Smooth muscle cell (in vitro differentiated cells): ENCODE data around the gene PSKH1. TPM values are rescaled to one million over a fixed set of nuclear protein-coding genes. Genes with fewer than 3 reads are reported as not detected.
"Not testable (repeated sequence)": the region's sequence is repeated elsewhere in the genome, so short reads cannot be mapped to it uniquely, and the experiment has no call there.

Experiments used
- DNase-seq: peaks from one replicate; lab custom pipeline; 2025; ENCODE audit not compliant: unreplicated experiment; lab: John Stamatoyannopoulos, UW
- H2AFZ ChIP-seq: fragments of 200-600 bp; sonication (generic); 2 replicates; pipeline ENCODE4 v1.6.0; 2016; ENCODE audit warnings: antibody characterized with exemption, low read depth, mild to moderate bottlenecking
- H3F3A ChIP-seq: fragments of 200-600 bp; sonication (generic); 2 replicates; pipeline ENCODE4 v1.6.0; 2017; ENCODE audit warnings: antibody characterized with exemption, low read depth
- H3K27ac ChIP-seq: fragments of 200-600 bp; sonication (generic); 2 replicates; pipeline ENCODE4 v1.5.1; 2016; ENCODE audit warnings: low read depth, mild to moderate bottlenecking
- H3K27me3 ChIP-seq: fragments of 200-600 bp; sonication (generic); 2 replicates; pipeline ENCODE4 v1.6.1; 2016; ENCODE audit warnings: low read depth, mild to moderate bottlenecking
- H3K36me3 ChIP-seq: fragments of 200-600 bp; sonication (generic); 2 replicates; pipeline ENCODE4 v1.5.1; 2016; ENCODE audit warnings: low read depth
- H3K4me1 ChIP-seq: fragments of 200-600 bp; sonication (generic); 2 replicates; pipeline ENCODE4 v1.5.1; 2016; ENCODE audit warnings: low read depth
- H3K4me2 ChIP-seq: fragments of 200-600 bp; sonication (generic); 2 replicates; pipeline ENCODE4 v1.6.0; 2016; ENCODE audit warnings: mild to moderate bottlenecking
- H3K4me3 ChIP-seq: fragments of 200-600 bp; sonication (generic); 2 replicates; pipeline ENCODE4 v1.5.1; 2016; ENCODE audit warnings: mild to moderate bottlenecking
- H3K79me2 ChIP-seq: fragments of 200-600 bp; sonication (generic); 2 replicates; pipeline ENCODE4 v1.6.0; 2016; ENCODE audit warnings: low read depth, mild to moderate bottlenecking
- H3K9ac ChIP-seq: fragments of 200-600 bp; sonication (generic); 2 replicates; pipeline ENCODE4 v1.6.0; 2016; ENCODE audit warnings: low read depth
- H3K9me3 ChIP-seq: fragments of 200-600 bp; sonication (generic); replicated peaks from 2 replicates; pipeline ENCODE4 v1.5.1; 2016; ENCODE audit warnings: low read depth
- H4K20me1 ChIP-seq: fragments of 200-600 bp; sonication (generic); 2 replicates; pipeline ENCODE4 v1.6.0; 2016; ENCODE audit warnings: low read depth
- CTCF ChIP-seq: fragments of 200-600 bp; sonication (generic); IDR thresholded peaks from 2 replicates; pipeline ENCODE4 v1.5.1; 2017; ENCODE audit warnings: borderline replicate concordance, mild to moderate bottlenecking, antibody characterized with exemption; ENCODE audit not compliant: insufficient read depth, poor library complexity, severe bottlenecking
- WGBS: methylation state at CpG from one replicate; pipeline ENCODE4 v1.1.7; 2016; ENCODE audit warnings: low lambda C conversion rate; 5-methylcytosine and 5-hydroxymethylcytosine counted together
- polyA plus RNA-seq: library from polyadenylated mRNA; unstranded; fragments of >200 nt; fragmentation: Nextera tagmentation; extraction: Ambion mirVana; gene quantifications from 2 replicates; pipeline ENCODE4 v1.2.1, GENCODE V29; 2016
- total RNA-seq: library from RNA; depleted of rRNA; stranded (reverse); fragments of >200 nt; gene quantifications from 2 replicates; pipeline ENCODE4 v1.2.3, GENCODE V29; 2014

PSKH1 gene
- total and polyA plus RNA-seq, 2 experiments from 2014 or later: 15.3 to 36.0 TPM

DNA sequence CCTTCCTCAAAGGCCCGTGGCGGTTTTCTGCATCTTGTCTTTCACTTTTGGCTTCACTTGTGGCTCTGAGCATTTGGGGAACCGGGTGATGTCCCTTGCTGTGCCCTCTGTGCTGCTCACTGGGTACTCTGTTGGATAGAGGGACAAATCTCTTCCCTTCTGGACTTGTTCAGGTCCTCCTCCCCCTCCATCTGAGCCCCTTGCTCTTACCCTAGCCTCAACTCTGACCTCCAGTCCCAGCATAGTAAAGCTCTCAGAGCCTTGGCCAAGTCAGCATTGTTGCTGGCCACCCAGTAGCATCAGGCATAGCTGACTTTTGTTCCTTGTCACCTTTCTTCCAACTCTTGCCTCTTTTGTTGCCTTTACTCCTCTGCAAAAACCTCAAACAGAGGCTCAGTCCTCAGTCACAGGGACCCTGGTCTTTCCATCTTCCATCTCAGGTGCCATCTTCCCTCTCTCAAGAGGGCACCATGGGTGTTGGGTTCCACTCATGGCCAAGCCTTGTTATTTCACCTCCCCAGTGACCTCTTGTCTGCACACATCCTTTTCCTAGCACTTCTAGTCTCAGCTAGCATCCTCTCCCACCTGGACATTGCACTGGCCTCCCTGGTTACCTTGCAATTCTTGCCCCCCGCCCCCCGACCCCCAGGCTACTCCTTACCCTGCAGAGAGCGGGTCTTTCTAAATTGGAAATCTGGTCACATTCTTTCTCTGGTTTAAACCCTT is 44.0 kb downstream of the PSKH1 start:
- TF ChIP-seq CTCF: no peak
- Histone ChIP-seq H3F3A (no peaks in the 10 kb centered on the region), H3K4me1 (peaks cover 12% of the 10 kb centered on the region), H4K20me1 (peaks cover 32% of the 10 kb centered on the region), H3K36me3 (no peaks in the 10 kb centered on the region), H2AFZ (no peak overlapping the region), H3K79me2 (no peaks in the 10 kb centered on the region), H3K27ac (peak overlapping the region; percentile 69), H3K9me3 (no peaks in the 10 kb centered on the region), H3K27me3 (no peaks in the 10 kb centered on the region), H3K9ac (peak overlapping the region; percentile 71), H3K4me2 (peak overlapping the region; percentile 86), H3K4me3 (peak overlapping the region; percentile 87)
- 55% methylated on average over 6 of the region's 6 CpGs for WGBS
- DNase-seq: no peak

GRCh38 chr16:67937713-67938112 is 44.7 kb downstream of the PSKH1 start:
- not testable (repeated sequence) for H2AFZ ChIP-seq, H3K9ac ChIP-seq, H3K27me3 ChIP-seq, H3K27ac ChIP-seq, H3F3A ChIP-seq, H3K36me3 ChIP-seq, H3K79me2 ChIP-seq, H3K4me3 ChIP-seq, DNase-seq, H3K9me3 ChIP-seq, H3K4me2 ChIP-seq
- Histone ChIP-seq H4K20me1 (peaks cover 38% of the 10 kb centered on the region), H3K4me1 (peaks cover 12% of the 10 kb centered on the region)
- WGBS: 96% methylated on average over 5 of the region's 5 CpGs

- Histone ChIP-seq H2AFZ (no peak overlapping the region), H3K4me1 (peaks cover 11% of the 10 kb centered on the region), H3K79me2 (no peaks in the 10 kb centered on the region), H3F3A (peaks cover 14% of the 10 kb centered on the region), H3K4me3 (no peak overlapping the region), H3K36me3 (no peaks in the 10 kb centered on the region), H3K9me3 (no peaks in the 10 kb centered on the region), H3K9ac (no peak overlapping the region), H3K27me3 (no peaks in the 10 kb centered on the region), H3K4me2 (no peak overlapping the region), H3K27ac (no peak overlapping the region), H4K20me1 (peaks cover 59% of the 10 kb centered on the region)
- no peak for DNase-seq
- 95% methylated on average over 28 of the region's 33 CpGs for WGBS
- no peak for TF ChIP-seq CTCF
These were observed 46.7 kb downstream of the PSKH1 start for GRCh38 chr16:67939507-67940445.

DNA sequence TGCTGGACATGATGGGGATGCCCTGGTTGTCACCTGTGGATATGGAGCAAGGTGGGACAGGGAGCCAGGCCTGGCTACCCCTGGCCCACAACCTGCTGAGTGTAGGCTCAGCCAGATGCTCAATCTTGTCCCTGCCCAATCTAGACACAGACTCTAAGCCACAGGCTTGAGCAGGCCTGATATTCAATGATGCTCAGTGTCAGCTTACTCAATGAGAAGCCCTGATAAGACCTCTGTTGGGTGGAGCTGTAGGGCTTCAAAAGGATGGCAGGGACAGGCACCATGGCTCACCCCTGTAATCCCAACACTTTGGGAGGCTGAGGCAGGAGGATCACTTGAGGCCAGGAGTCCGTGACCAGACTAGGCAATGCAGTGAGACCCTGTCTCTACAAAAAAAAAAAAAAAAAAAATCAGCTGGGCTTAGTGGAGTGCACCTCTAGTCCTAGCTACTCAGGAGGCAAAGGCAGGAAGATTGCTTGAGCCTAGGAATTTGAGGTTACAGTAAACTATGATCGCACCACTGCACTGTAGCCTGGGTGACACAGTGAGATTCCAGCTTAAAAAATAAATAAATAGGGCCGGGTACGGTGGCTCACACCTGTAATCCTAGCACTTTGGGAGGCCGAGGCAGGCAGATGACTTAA is 47.5 kb downstream of the PSKH1 start:
- H2AFZ ChIP-seq: no peak overlapping the region
- H3K4me1 ChIP-seq: peaks cover 4% of the 10 kb centered on the region
- H3F3A ChIP-seq: peaks cover 14% of the 10 kb centered on the region
- H3K9ac ChIP-seq: no peak overlapping the region
- 100% methylated on average over 5 of the region's 5 CpGs for WGBS
- peaks cover 67% of the 10 kb centered on the region for H4K20me1 ChIP-seq
- no peak overlapping the region for H3K4me3 ChIP-seq
- H3K27ac ChIP-seq: no peak overlapping the region
- H3K4me2 ChIP-seq: no peak overlapping the region
- no peak for DNase-seq
- no peaks in the 10 kb centered on the region for H3K27me3 ChIP-seq
- no peak for TF ChIP-seq CTCF
- H3K36me3 ChIP-seq: no peaks in the 10 kb centered on the region
- no peaks in the 10 kb centered on the region for H3K79me2 ChIP-seq
- H3K9me3 ChIP-seq: no peaks in the 10 kb centered on the region
